HepG2 (cell line): ENCODE data around the gene FUT8. TPM values are rescaled to one million over a fixed set of nuclear protein-coding genes. Genes with fewer than 3 reads are reported as not detected.
"Not testable (repeated sequence)": the region's sequence is repeated elsewhere in the genome, so short reads cannot be mapped to it uniquely, and the experiment has no call there.

Source experiments
- ATAC-seq: fragments of 200-7000 bp; cut with Tn5 transposase; 3 replicates; pipeline ENCODE4 v1.9.1; 2020; ENCODE audit warnings: mild to moderate bottlenecking, moderate library complexity
- BruUV-seq: library from RNA; stranded (reverse); fragments of 400-500 nt; replicated peaks from 2 replicates; lab custom pipeline; 2021; lab: Mats Ljungman, UMichigan
- CTCF ChIA-PET: fragments of 300-600 bp; formaldehyde crosslinking; extraction: SDS; loops from one replicate; lab custom pipeline; 2021; ENCODE audit warnings: low total read pairs, inconsistent platforms, low intra/inter-chr PET ratio; lab: Yijun Ruan, JAX
- POLR2A ChIA-PET: fragments of 350-600 bp; sonication (Branson Sonifier 250); formaldehyde crosslinking; loops from one replicate; lab custom pipeline; 2020; ENCODE audit warnings: antibody characterized with exemption, inconsistent platforms; lab: Yijun Ruan, JAX
- DNase-seq: peaks from one replicate; pipeline ENCODE4 v3.0.0-alpha.2; 2015; ENCODE audit warnings: low spot score
- FAIRE-seq: peaks from 3 replicates; lab custom pipeline; 2011; peaks lifted over from hg19 to GRCh38; lab: Jason Lieb, UNC
- H2AFZ ChIP-seq: one replicate; pipeline ENCODE4 v1.6.1; 2011; ENCODE audit warnings: low read length, inconsistent platforms
- H3K27ac ChIP-seq: fragments of 300-600 bp; 3 replicates; pipeline ENCODE4 v1.8.0; 2011; ENCODE audit warnings: mixed run types, mild to moderate bottlenecking, mixed read lengths, low read length, inconsistent platforms; ENCODE audit not compliant: insufficient read depth; ENCODE audit errors: extremely low read length
- H3K27me3 ChIP-seq, 2 experiments: fragments of 200-600 bp in 1 of 2; 2 replicates in 1 of 2; 3 replicates in 1 of 2; pipeline versions ENCODE4 v1.6.0 to v1.8.0; 2011; ENCODE audit warnings: low read length in 2 of 2, mild to moderate bottlenecking in 2 of 2, moderate library complexity in 2 of 2, inconsistent platforms in 1 of 2; ENCODE audit not compliant: insufficient read depth in 2 of 2, control insufficient read depth in 1 of 2
- H3K36me3 ChIP-seq, 2 experiments: fragments of 200-600 bp in 1 of 2; replicated peaks in 1 of 2; 2 replicates in 1 of 2; 3 replicates in 1 of 2; pipeline versions ENCODE4 v1.5.1 to v1.8.0; 2011; ENCODE audit warnings: low read length in 2 of 2, inconsistent platforms in 1 of 2; ENCODE audit not compliant: insufficient read depth in 2 of 2, control insufficient read depth in 1 of 2
- H3K4me1 ChIP-seq: 2 replicates; pipeline ENCODE4 v1.5.1; 2012; ENCODE audit warnings: low read length, inconsistent platforms; ENCODE audit not compliant: insufficient read depth
- H3K4me2 ChIP-seq: 2 replicates; pipeline ENCODE4 v1.6.0; 2011; ENCODE audit warnings: low read depth, low read length, inconsistent platforms
- H3K4me3 ChIP-seq, 3 experiments: fragments of 200-600 bp in 1 of 3; sonication (generic), shearing (Covaris generic) in 1 of 3; replicated peaks in 1 of 3; 2 replicates each; pipeline ENCODE4 v1.5.1; 2011 to 2016; ENCODE audit warnings: low read length in 3 of 3, inconsistent platforms in 2 of 3, low read depth in 2 of 3, mild to moderate bottlenecking in 2 of 3, control low read depth in 1 of 3, mixed read lengths in 1 of 3; ENCODE audit not compliant: insufficient read depth in 1 of 3
- H3K79me2 ChIP-seq: one replicate; pipeline ENCODE4 v1.6.1; 2011; ENCODE audit warnings: low read length, inconsistent platforms; ENCODE audit not compliant: insufficient read depth
- H3K9ac ChIP-seq: 2 replicates; pipeline ENCODE4 v1.6.0; 2011; ENCODE audit warnings: mild to moderate bottlenecking, low read depth, low read length, inconsistent platforms; ENCODE audit not compliant: insufficient read depth
- H3K9me3 ChIP-seq: 2 replicates; pipeline ENCODE4 v1.5.1; 2012; ENCODE audit warnings: mild to moderate bottlenecking, low read length
- H4K20me1 ChIP-seq: 2 replicates; pipeline ENCODE4 v1.6.0; 2011; ENCODE audit warnings: inconsistent platforms, mild to moderate bottlenecking, low read length, moderate library complexity; ENCODE audit not compliant: insufficient read depth
- EZH2 ChIP-seq: conservative IDR thresholded peaks from 2 replicates; pipeline ENCODE4 v1.6.1; 2012; ENCODE audit warnings: mild to moderate bottlenecking, low read depth, low read length, moderate library complexity
- HMG20A ChIP-seq: IDR thresholded peaks from 2 replicates; pipeline ENCODE4 v1.6.1; 2016; ENCODE audit warnings: borderline replicate concordance
- HNF4A ChIP-seq: sonication (generic); formaldehyde crosslinking; IDR thresholded peaks from 2 replicates; pipeline ENCODE4 v1.4.0; 2020; ENCODE audit warnings: missing genetic modification reagents
- IKZF1 ChIP-seq: fragments of 450-650 bp; IDR thresholded peaks from 2 replicates; pipeline ENCODE4 v1.7.1; 2016
- LCORL ChIP-seq, 2 experiments: fragments of 450-650 bp in 1 of 2; sonication (generic) in 1 of 2; formaldehyde crosslinking in 1 of 2; IDR thresholded peaks; 2 replicates each; pipeline versions ENCODE4 v1.5.0 to v1.6.1; 2017 to 2020; ENCODE audit warnings: antibody characterized with exemption in 1 of 2, missing genetic modification reagents in 1 of 2
- NCOA5 ChIP-seq: sonication (generic); formaldehyde crosslinking; IDR thresholded peaks from 2 replicates; pipeline ENCODE4 v1.4.0; 2020; ENCODE audit warnings: missing genetic modification reagents
- NFKB2 ChIP-seq: sonication (generic); formaldehyde crosslinking; IDR thresholded peaks from 2 replicates; pipeline ENCODE4 v1.4.0; 2020; ENCODE audit warnings: missing genetic modification reagents, borderline replicate concordance
- SP140L ChIP-seq: sonication (generic); formaldehyde crosslinking; IDR thresholded peaks from 2 replicates; pipeline ENCODE4 v1.4.0; 2020; ENCODE audit warnings: missing genetic modification reagents, borderline replicate concordance
- SRSF9 ChIP-seq: fragments of 200-400 bp; formaldehyde crosslinking; IDR thresholded peaks from 2 replicates; pipeline ENCODE4 v1.6.1; 2018; ENCODE audit warnings: borderline replicate concordance, mild to moderate bottlenecking, low read depth, low read length; ENCODE audit not compliant: insufficient read depth, poor library complexity, severe bottlenecking
- ZNF451 ChIP-seq: sonication (generic); formaldehyde crosslinking; IDR thresholded peaks from 2 replicates; pipeline ENCODE4 v1.5.0; 2020; ENCODE audit warnings: mild to moderate bottlenecking, missing genetic modification reagents
- ZNF569 ChIP-seq: sonication (generic); formaldehyde crosslinking; IDR thresholded peaks from 2 replicates; pipeline ENCODE4 v1.5.0; 2020; ENCODE audit warnings: mild to moderate bottlenecking, missing genetic modification reagents, moderate library complexity, borderline replicate concordance
- ZNF616 ChIP-seq: sonication (generic); formaldehyde crosslinking; IDR thresholded peaks from 2 replicates; pipeline ENCODE4 v1.5.0; 2020; ENCODE audit warnings: low read depth, mild to moderate bottlenecking, missing genetic modification reagents
- WGBS: methylation state at CpG from one replicate; pipeline ENCODE4 v1.1.6; 2017; ENCODE audit warnings: low lambda C conversion rate; 5-methylcytosine and 5-hydroxymethylcytosine counted together
- in situ Hi-C: cut with HindIII; loops from 2 replicates; pipeline ENCODE4 v1.10.0; 2017; ENCODE audit warnings: low pct_unique_long_range_greater_than_20kb; ENCODE audit not compliant: extremely low pct_ligation_motif_present
- intact Hi-C: fragments of 100-400 bp; cut with micrococcal nuclease; formaldehyde crosslinking; loops from one replicate; pipeline ENCODE4 v1.10.0; 2022; ENCODE audit not compliant: unreplicated experiment
- polyA plus RNA-seq, 8 experiments: library from polyadenylated mRNA; depleted of rRNA in 3 of 8; stranded (reverse) in 7 of 8; unstranded in 1 of 8; fragments of >200 nt; fragmentation: Illumina TruSeq in 4 of 8; extraction: Trizol in 4 of 8; gene quantifications; 2 replicates each; pipeline versions ENCODE4 v1.2.1 to v1.2.3, GENCODE V29; 2011 to 2016; ENCODE audit warnings: low read depth in 4 of 8, missing spikeins in 1 of 8, mixed read lengths in 1 of 8; ENCODE audit not compliant: insufficient read depth in 1 of 8
- total RNA-seq, 5 experiments: library from RNA; depleted of rRNA; stranded (reverse); fragments of >200 nt; fragmentation: Illumina TruSeq; extraction: Trizol; gene quantifications; 2 replicates each; pipeline ENCODE4 v1.2.3, GENCODE V29; 2016; ENCODE audit warnings: low read depth in 1 of 5
- TF ChIP-seq, protein P1 (sequence below): sonication (generic); formaldehyde crosslinking; IDR thresholded peaks from 2 replicates; pipeline ENCODE4 v1.4.0; 2020; ENCODE audit warnings: missing genetic modification reagents, low read depth, mild to moderate bottlenecking, borderline replicate concordance
- TF ChIP-seq, protein P2 (sequence below): sonication (generic); formaldehyde crosslinking; IDR thresholded peaks from 2 replicates; pipeline ENCODE4 v1.4.0; 2020; ENCODE audit warnings: missing genetic modification reagents, mild to moderate bottlenecking, borderline replicate concordance

The FUT8 gene
- total and polyA plus RNA-seq, 2 of the 13 experiments (the other 11 are each of a cell fraction or from before 2014, with no cell fraction given): 9.3 to 17.5 TPM

DNA sequence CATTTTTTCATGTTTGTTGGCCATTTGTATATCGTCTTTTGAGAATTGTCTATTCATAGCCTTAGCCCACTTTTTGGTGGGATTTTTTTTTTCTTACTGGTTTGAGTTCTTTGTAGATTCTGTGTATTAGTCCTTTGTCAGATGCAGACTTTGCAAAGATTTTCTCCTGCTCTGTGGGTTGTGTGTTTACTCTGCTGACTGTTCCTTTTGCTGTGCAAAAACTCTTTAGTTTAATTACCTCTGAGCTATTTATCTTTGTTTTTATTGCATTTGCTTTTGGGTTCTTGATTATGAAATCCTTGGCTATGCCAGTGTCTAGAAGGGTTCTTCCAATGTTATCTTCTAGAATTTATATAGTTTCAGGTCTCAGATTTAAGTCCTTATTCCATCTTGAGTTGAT is 220.0 kb downstream of the FUT8 start (continued):
- TF ChIP-seq, protein P1, sequence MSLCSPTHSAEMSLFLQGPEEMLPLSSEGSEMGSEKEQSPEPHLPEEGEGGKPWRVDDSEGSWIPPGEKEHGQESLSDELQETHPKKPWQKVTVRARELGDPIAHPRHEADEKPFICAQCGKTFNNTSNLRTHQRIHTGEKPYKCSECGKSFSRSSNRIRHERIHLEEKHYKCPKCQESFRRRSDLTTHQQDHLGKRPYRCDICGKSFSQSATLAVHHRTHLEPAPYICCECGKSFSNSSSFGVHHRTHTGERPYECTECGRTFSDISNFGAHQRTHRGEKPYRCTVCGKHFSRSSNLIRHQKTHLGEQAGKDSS (CRISPR knock-in tag): no peak
- TF ChIP-seq EZH2: no peak
- no peak for TF ChIP-seq ZNF616 (CRISPR knock-in tag)
- TF ChIP-seq, all 625 proteins: peak for 0

DNA sequence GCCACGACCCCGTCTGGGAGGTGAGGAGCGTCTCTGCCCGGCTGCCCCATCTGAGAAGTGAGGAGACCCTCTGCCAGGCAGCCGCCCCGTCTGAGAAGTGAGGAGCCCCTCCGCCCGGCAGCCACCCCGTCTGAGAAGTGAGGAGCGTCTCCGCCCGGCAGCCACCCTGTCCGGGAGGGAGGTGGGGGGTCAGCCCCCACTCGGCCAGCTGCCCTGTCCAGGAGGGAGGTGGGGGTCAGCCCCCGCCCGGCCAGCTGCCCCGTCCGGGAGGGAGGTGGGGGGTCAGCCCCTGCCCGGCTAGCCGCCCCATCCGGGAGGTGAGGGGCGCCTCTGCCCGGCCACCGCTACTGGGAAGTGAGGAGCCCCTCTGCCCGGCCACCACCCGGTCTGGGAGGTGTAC is 221.1 kb downstream of the FUT8 start:
- 94% methylated on average over 5 of the region's 26 CpGs for WGBS
- H3K36me3 ChIP-seq, H4K20me1 ChIP-seq, H3K4me3 ChIP-seq, H3K4me1 ChIP-seq, POLR2A ChIA-PET, FAIRE-seq, CTCF ChIA-PET, H3K27me3 ChIP-seq, ATAC-seq, H3K27ac ChIP-seq, H3K79me2 ChIP-seq, H3K4me2 ChIP-seq, intact Hi-C loops, H3K9me3 ChIP-seq, H2AFZ ChIP-seq, in situ Hi-C loops, H3K9ac ChIP-seq, BruUV-seq, DNase-seq: not testable (repeated sequence)

DNA sequence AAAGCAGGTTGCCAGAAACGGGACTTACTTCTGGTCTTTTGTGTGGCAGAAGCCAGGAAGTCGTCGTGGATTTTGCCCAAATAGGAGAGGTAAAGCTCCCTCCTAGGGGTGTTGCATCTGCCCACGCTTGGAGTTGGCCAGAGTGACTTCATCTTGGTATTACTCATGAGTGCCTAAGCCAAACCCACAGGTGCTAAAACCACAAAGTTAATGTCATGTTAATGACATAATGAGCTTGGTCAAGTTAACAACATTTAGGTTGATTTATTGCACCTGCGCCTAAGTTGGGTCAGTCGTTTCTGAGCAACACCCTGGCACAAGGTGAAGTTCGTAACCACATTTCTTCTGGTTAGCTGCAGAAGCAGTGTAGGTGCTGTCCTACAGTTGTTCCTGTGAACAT is 225.2 kb downstream of the FUT8 start:
- H4K20me1 ChIP-seq: no peaks in the 10 kb centered on the region
- no peak overlapping the region for H2AFZ ChIP-seq
- no peaks in the 10 kb centered on the region for H3K79me2 ChIP-seq
- in situ Hi-C loops (no loop called here), intact Hi-C loops (no loop called here)
- ATAC-seq (no peak), DNase-seq (no peak), FAIRE-seq (no peak)
- ChIA-PET POLR2A (no interaction called here), CTCF (no interaction called here)
- H3K4me2 ChIP-seq: no peak overlapping the region
- H3K9me3 ChIP-seq: no peaks in the 10 kb centered on the region
- peaks cover 7% of the 10 kb centered on the region; the same call in 1 of the 2 replicates for H3K4me1 ChIP-seq
- no TSS peak for BruUV-seq
- H3K9ac ChIP-seq: no peak overlapping the region
- 95% methylated on average over 7 of the region's 7 CpGs for WGBS
- H3K27me3 ChIP-seq: no peaks in the 10 kb centered on the region
- no peak overlapping the region for H3K27ac ChIP-seq
- H3K4me3 ChIP-seq: no peak overlapping the region
- no peaks in the 10 kb centered on the region for H3K36me3 ChIP-seq
- no peak for TF ChIP-seq SRSF9
- TF ChIP-seq HNF4A (CRISPR knock-in tag): no peak
- no peak for TF ChIP-seq HMG20A
- no peak for TF ChIP-seq NFKB2 (CRISPR knock-in tag)
- no peak for TF ChIP-seq IKZF1
- TF ChIP-seq, protein P2, sequence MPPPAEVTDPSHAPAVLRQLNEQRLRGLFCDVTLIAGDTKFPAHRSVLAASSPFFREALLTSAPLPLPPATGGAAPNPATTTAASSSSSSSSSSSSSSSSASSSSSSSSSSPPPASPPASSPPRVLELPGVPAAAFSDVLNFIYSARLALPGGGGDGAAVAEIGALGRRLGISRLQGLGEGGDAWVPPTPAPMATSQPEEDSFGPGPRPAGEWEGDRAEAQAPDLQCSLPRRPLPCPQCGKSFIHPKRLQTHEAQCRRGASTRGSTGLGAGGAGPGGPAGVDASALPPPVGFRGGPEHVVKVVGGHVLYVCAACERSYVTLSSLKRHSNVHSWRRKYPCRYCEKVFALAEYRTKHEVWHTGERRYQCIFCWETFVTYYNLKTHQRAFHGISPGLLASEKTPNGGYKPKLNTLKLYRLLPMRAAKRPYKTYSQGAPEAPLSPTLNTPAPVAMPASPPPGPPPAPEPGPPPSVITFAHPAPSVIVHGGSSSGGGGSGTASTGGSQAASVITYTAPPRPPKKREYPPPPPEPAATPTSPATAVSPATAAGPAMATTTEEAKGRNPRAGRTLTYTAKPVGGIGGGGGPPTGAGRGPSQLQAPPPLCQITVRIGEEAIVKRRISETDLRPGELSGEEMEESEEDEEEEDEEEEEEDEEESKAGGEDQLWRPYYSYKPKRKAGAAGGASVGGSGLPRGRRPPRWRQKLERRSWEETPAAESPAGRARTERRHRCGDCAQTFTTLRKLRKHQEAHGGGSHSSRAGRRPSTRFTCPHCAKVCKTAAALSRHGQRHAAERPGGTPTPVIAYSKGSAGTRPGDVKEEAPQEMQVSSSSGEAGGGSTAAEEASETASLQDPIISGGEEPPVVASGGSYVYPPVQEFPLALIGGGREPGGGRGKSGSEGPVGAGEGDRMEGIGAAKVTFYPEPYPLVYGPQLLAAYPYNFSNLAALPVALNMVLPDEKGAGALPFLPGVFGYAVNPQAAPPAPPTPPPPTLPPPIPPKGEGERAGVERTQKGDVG: no peak
- no peak for TF ChIP-seq ZNF451 (CRISPR knock-in tag)
- no peak for TF ChIP-seq ZNF569 (CRISPR knock-in tag)
- TF ChIP-seq LCORL (IDR thresholded peaks at IDR 0.05): no peak
- TF ChIP-seq LCORL (CRISPR knock-in tag; IDR thresholded peaks at IDR 0.05): no peak
- no peak for TF ChIP-seq SP140L (CRISPR knock-in tag)
- no peak for TF ChIP-seq NCOA5
